Small intestine (tissue), 7 donors: Measurements from ENCODE around the gene ALDH3B1. TPM values are rescaled to one million over a fixed set of nuclear protein-coding genes. Genes with fewer than 3 reads are reported as not detected.

Source experiments
- DNase-seq, 2 donors: peaks; one replicate each; pipeline versions ENCODE4 v3.0.0 to v3.0.0-alpha.2; 2013
- FAIRE-seq: peaks from 2 replicates; lab custom pipeline; 2012; peaks lifted over from hg19 to GRCh38; lab: Jason Lieb, UNC
- H3K27ac ChIP-seq, 3 donors: one replicate each; pipeline ENCODE4 v1.5.1; 2013; ENCODE audit warnings: low read length in 2 of 3, mild to moderate bottlenecking in 2 of 3, control low read depth in 1 of 3, inconsistent platforms in 1 of 3, low read depth in 1 of 3, moderate library complexity in 1 of 3
- H3K27me3 ChIP-seq, 3 donors: one replicate each; pipeline ENCODE4 v1.6.1; 2013; ENCODE audit warnings: low read length in 3 of 3, inconsistent platforms in 1 of 3; ENCODE audit not compliant: control insufficient read depth in 3 of 3, insufficient read depth in 3 of 3
- H3K36me3 ChIP-seq, 3 donors: one replicate each; pipeline ENCODE4 v1.6.1; 2013; ENCODE audit warnings: low read length in 3 of 3, inconsistent platforms in 1 of 3, low read depth in 1 of 3, mild to moderate bottlenecking in 1 of 3, moderate library complexity in 1 of 3; ENCODE audit not compliant: control insufficient read depth in 3 of 3, insufficient read depth in 2 of 3
- H3K4me1 ChIP-seq, 3 donors: one replicate each; pipeline ENCODE4 v1.6.1; 2013; ENCODE audit warnings: low read length in 2 of 3, inconsistent platforms in 1 of 3, low read depth in 1 of 3, mild to moderate bottlenecking in 1 of 3, moderate library complexity in 1 of 3; ENCODE audit not compliant: control insufficient read depth in 3 of 3, insufficient read depth in 2 of 3
- H3K4me3 ChIP-seq, 3 donors: one replicate each; pipeline ENCODE4 v1.5.1; 2013; ENCODE audit warnings: low read length in 3 of 3, control low read depth in 1 of 3, inconsistent platforms in 1 of 3, low read depth in 1 of 3, mild to moderate bottlenecking in 1 of 3, moderate library complexity in 1 of 3
- H3K9me3 ChIP-seq, 2 donors: one replicate each; pipeline ENCODE4 v1.6.1; 2013; ENCODE audit warnings: low read depth in 1 of 2, low read length in 1 of 2; ENCODE audit not compliant: control insufficient read depth in 2 of 2, insufficient read depth in 1 of 2
- WGBS, 3 donors: extraction: QIAGEN DNeasy Blood & Tissue Kit; methylation state at CpG; one replicate each; pipeline ENCODE4 v1.1.7; 2013; 5-methylcytosine and 5-hydroxymethylcytosine counted together
- polyA plus RNA-seq, 4 donors: library from polyadenylated mRNA; stranded (reverse) in 3 of 4; unstranded in 1 of 4; fragments of 200-250 nt in 3 of 4; fragments of 120-200 nt in 1 of 4; gene quantifications; one replicate each; pipeline versions ENCODE4 v1.2.1 to v1.2.3, GENCODE V29; 2013
- donor health status: healthy with polysubstance abuse.
- donor health status: control.
- donor health status: control.
- donor health status: Bipolar disorder and iron deficiency.
- donor health status: healthy.

The ALDH3B1 gene
- polyA plus RNA-seq, 4 donors = 14.4 to 28.1 (median 21.6) TPM

GRCh38 chr11:68014157-68014946, 4.2 kb downstream of the ALDH3B1 start:
- peak overlapping the region in 2 of 3 donors; percentile 89 for H3K27ac ChIP-seq
- no peaks in the 10 kb centered on the region for H3K9me3 ChIP-seq
- peaks cover 0 to 24% (median 0%) of the 10 kb centered on the region in 3 donors for H3K36me3 ChIP-seq
- 14 to 39% (median 24%) methylated on average over 14 to 16 of the region's 16 CpGs for WGBS, 3 donors
- peaks cover 0 to 49% (median 3%) of the 10 kb centered on the region in 3 donors for H3K4me1 ChIP-seq
- H3K4me3 ChIP-seq = no peak overlapping the region
- FAIRE-seq = no peak
- H3K27me3 ChIP-seq = no peaks in the 10 kb centered on the region
- peak in 1 of 2 donors; percentile 89 for DNase-seq

- Histone ChIP-seq H3K36me3 (peaks cover 0 to 29% (median 0%) of the 10 kb centered on the region in 3 donors), H3K4me1 (peaks cover 0 to 42% (median 3%) of the 10 kb centered on the region in 3 donors), H3K27me3 (no peaks in the 10 kb centered on the region), H3K9me3 (no peaks in the 10 kb centered on the region), H3K4me3 (no peak overlapping the region), H3K27ac (peak overlapping the region in 2 of 3 donors; percentile 46 to 89)
- 82 to 88% (median 87%) methylated on average over 15 to 19 of the region's 19 CpGs for WGBS, 3 donors
- FAIRE-seq (no peak), DNase-seq (no peak)
Measured at GRCh38 chr11:68014947-68015447, 4.9 kb downstream of the ALDH3B1 start.

- Histone ChIP-seq H3K27me3 (no peaks in the 10 kb centered on the region), H3K9me3 (no peaks in the 10 kb centered on the region), H3K36me3 (peaks cover 0 to 29% (median 0%) of the 10 kb centered on the region in 3 donors), H3K4me1 (peaks cover 0 to 38% (median 3%) of the 10 kb centered on the region in 3 donors), H3K27ac (peak overlapping the region in 1 of 3 donors; percentile 46), H3K4me3 (no peak overlapping the region)
- no peak for FAIRE-seq
- WGBS, 3 donors = 93 to 94% (median 93%) methylated on average over 8 of the region's 8 CpGs
- no peak for DNase-seq
Measured at GRCh38 chr11:68015467-68015866, 5.3 kb downstream of the ALDH3B1 start.

GRCh38 chr11:68016161-68016903, 6.2 kb downstream of the ALDH3B1 start:
- H3K27ac ChIP-seq = no peak overlapping the region
- no peak for DNase-seq
- H3K9me3 ChIP-seq = no peaks in the 10 kb centered on the region
- H3K27me3 ChIP-seq = no peaks in the 10 kb centered on the region
- H3K4me3 ChIP-seq = no peak overlapping the region
- H3K4me1 ChIP-seq = peaks cover 0 to 29% (median 3%) of the 10 kb centered on the region in 3 donors
- H3K36me3 ChIP-seq = peaks cover 0 to 30% (median 0%) of the 10 kb centered on the region in 3 donors
- FAIRE-seq = no peak
- WGBS, 3 donors = 64 to 76% (median 66%) methylated on average over 13 of the region's 13 CpGs

- no peaks in the 10 kb centered on the region for H3K27me3 ChIP-seq
- peaks cover 0 to 38% (median 0%) of the 10 kb centered on the region in 3 donors for H3K36me3 ChIP-seq
- peak in 1 of 2 donors; percentile 55 for DNase-seq
- H3K9me3 ChIP-seq = no peaks in the 10 kb centered on the region
- H3K4me3 ChIP-seq = no peak overlapping the region
- FAIRE-seq = no peak
- no peak overlapping the region for H3K27ac ChIP-seq
- 45 to 59% (median 55%) methylated on average over 15 to 16 of the region's 16 CpGs for WGBS, 3 donors
- H3K4me1 ChIP-seq = peaks cover 0 to 25% (median 3%) of the 10 kb centered on the region in 3 donors
Measured at GRCh38 chr11:68016904-68017817, 7.0 kb downstream of the ALDH3B1 start.

GRCh38 chr11:68017980-68018729, 8.0 kb downstream of the ALDH3B1 start:
- Histone ChIP-seq H3K9me3 (no peaks in the 10 kb centered on the region), H3K4me3 (no peak overlapping the region), H3K4me1 (peaks cover 0 to 21% (median 3%) of the 10 kb centered on the region in 3 donors), H3K27ac (no peak overlapping the region), H3K36me3 (peaks cover 0 to 42% (median 0%) of the 10 kb centered on the region in 3 donors), H3K27me3 (no peaks in the 10 kb centered on the region)
- 76 to 86% (median 81%) methylated on average over 23 to 27 of the region's 27 CpGs for WGBS, 3 donors
- FAIRE-seq = no peak
- DNase-seq = no peak

- Histone ChIP-seq H3K4me1 (peaks cover 0 to 21% (median 3%) of the 10 kb centered on the region in 3 donors), H3K4me3 (no peak overlapping the region), H3K9me3 (no peaks in the 10 kb centered on the region), H3K27me3 (no peaks in the 10 kb centered on the region), H3K36me3 (peaks cover 0 to 39% (median 0%) of the 10 kb centered on the region in 3 donors), H3K27ac (no peak overlapping the region)
- FAIRE-seq = no peak
- WGBS, 3 donors = 84 to 92% (median 91%) methylated on average over 17 to 18 of the region's 18 CpGs
- no peak for DNase-seq
Measured at GRCh38 chr11:68018730-68019190, 8.6 kb downstream of the ALDH3B1 start.
